Measurements from ENCODE around the gene MPZL2. TPM values are rescaled to one million over a fixed set of nuclear protein-coding genes. Genes with fewer than 3 reads are reported as not detected.

Gene MPZL2
- total RNA-seq, 1 experiment from 2014 or later: 0.26 TPM

- H3K4me1 ChIP-seq (ENCODE audit: insufficient read depth, low read length): no peaks in the 10 kb centered on the region
- Mint-ChIP-seq H3K4me3 (no peak overlapping the region), H3K27me3 (ENCODE audit: low read depth) (peaks cover 20% of the 10 kb centered on the region), H3K9me3 (peaks cover 0 to 4% of the 10 kb centered on the region in 2 experiments; a peak in 3 of 5 replicates), H3K36me3 (ENCODE audit: insufficient read depth in 1 of 3, low read depth in 3 of 3) (peaks cover 0 to 4% (median 0%) of the 10 kb centered on the region in 3 experiments; a peak in 3 of 7 replicates), H3K27ac (no peak overlapping the region), H3K4me1 (peaks cover 3% of the 10 kb centered on the region in 2 experiments; a peak in 3 of 4 replicates)
- H3T11ph ChIP-seq (ENCODE audit: low read length): no peak overlapping the region
- H3K9me3 ChIP-seq (ENCODE audit: control insufficient read depth, low read depth, low read length): no peaks in the 10 kb centered on the region
- no peak overlapping the region for H2BK12ac ChIP-seq (ENCODE audit: insufficient read length, low read depth, low read length)
- no peak overlapping the region for H3K4ac ChIP-seq (ENCODE audit: low read depth, low read length)
- TF ChIP-seq CTCF (conservative IDR thresholded peaks at IDR 0.05): no peak
- no CpG with 5 or more reads among the region's 1 CpG for WGBS (ENCODE audit: extremely low coverage, insufficient read length, low lambda C conversion rate)
- no peak overlapping the region for H3K23ac ChIP-seq (ENCODE audit: insufficient read length, low read depth, low read length)
- H4K20me1 ChIP-seq (ENCODE audit: control insufficient read depth, insufficient read depth, insufficient read length): no peaks in the 10 kb centered on the region
- H3K79me1 ChIP-seq (ENCODE audit: insufficient read depth, low read depth, low read length, poor library complexity, severe bottlenecking): no peaks in the 10 kb centered on the region
- H3K23me2 ChIP-seq (ENCODE audit: insufficient read length, low read depth, low read length, poor library complexity, severe bottlenecking): no peaks in the 10 kb centered on the region
- no peak overlapping the region for H2BK15ac ChIP-seq (ENCODE audit: low read depth, low read length)
- no peak overlapping the region for H3K27ac ChIP-seq (ENCODE audit: insufficient read length, low read depth, low read length)
- no peak overlapping the region for H2AK5ac ChIP-seq (ENCODE audit: insufficient read length, low read length)
- no peak overlapping the region for H3K4me2 ChIP-seq (ENCODE audit: insufficient read depth, insufficient read length, low read length)
- no peak overlapping the region for H2BK5ac ChIP-seq (ENCODE audit: insufficient read length, low read length)
- no peaks in the 10 kb centered on the region for H3K79me2 ChIP-seq (ENCODE audit: insufficient read depth, low read length)
- H3K14ac ChIP-seq (ENCODE audit: insufficient read depth, low read length): no peak overlapping the region
- H3K56ac ChIP-seq (ENCODE audit: insufficient read length, low read depth, low read length): no peak overlapping the region
- H4K5ac ChIP-seq (ENCODE audit: insufficient read length, low read depth, low read length): no peak overlapping the region
- H4K91ac ChIP-seq (ENCODE audit: insufficient read length, low read depth, low read length): no peak overlapping the region
- no peak overlapping the region for H4K8ac ChIP-seq (replicated peaks; ENCODE audit: insufficient read length, low read depth, low read length)
- no peak overlapping the region for H3K18ac ChIP-seq (ENCODE audit: insufficient read length, low read depth, low read length)
- no peak overlapping the region for H3K9ac ChIP-seq (ENCODE audit: extremely low read depth, insufficient read length, low read length)
- H2BK120ac ChIP-seq (ENCODE audit: low read depth, low read length, poor library complexity, severe bottlenecking): no peak overlapping the region
- H2BK20ac ChIP-seq (ENCODE audit: low read depth, low read length, poor library complexity, severe bottlenecking): no peak overlapping the region
- H2AFZ ChIP-seq (ENCODE audit: low read length): no peak overlapping the region
- DNase-seq: no peak
- no peaks in the 10 kb centered on the region for H3K27me3 ChIP-seq (ENCODE audit: insufficient read depth, low read length)
Observed at GRCh38 chr11:118219732-118220131, 44.4 kb downstream of the MPZL2 start.

Measured in H9 (cell line).